HL-60/S4 treated with retinoic acid at 250 ng/mL for 4 days and 3 days (cell line): ENCODE measurements around the gene SCAANT1.

Experiments used
- in situ Hi-C: fragments of 300-500 bp; cut with MboI; formaldehyde crosslinking; loops from 2 replicates; pipeline ENCODE4 v1.7.0; 2022; ENCODE audit warnings: low sequenced_read_pairs

The SCAANT1 gene

GRCh38 chr3:63905731-63906620 lies 6.2 kb downstream of the SCAANT1 start:
- in situ Hi-C loops, result no loop called here

GRCh38 chr3:63900459-63900858 lies 11.7 kb downstream of the SCAANT1 start:
- in situ Hi-C loops, result no loop called here

GRCh38 chr3:63900010-63900409 lies 12.2 kb downstream of the SCAANT1 start:
- in situ Hi-C loops, result no loop called here

GRCh38 chr3:63896332-63897030 lies 15.7 kb downstream of the SCAANT1 start:
- in situ Hi-C loops, result no loop called here

GRCh38 chr3:63895422-63896189 lies 16.6 kb downstream of the SCAANT1 start:
- in situ Hi-C loops, result no loop called here

GRCh38 chr3:63892773-63893352 lies 19.3 kb downstream of the SCAANT1 start:
- in situ Hi-C loops, result no loop called here

GRCh38 chr3:63891518-63891917 lies 20.7 kb downstream of the SCAANT1 start:
- in situ Hi-C loops, result no loop called here

- in situ Hi-C loops, result no loop called here
These were observed 25.3 kb downstream of the SCAANT1 start for GRCh38 chr3:63886858-63887257.

GRCh38 chr3:63880653-63881052 lies 31.5 kb downstream of the SCAANT1 start:
- in situ Hi-C loops, result no loop called here

- in situ Hi-C loops, result no loop called here
These were observed 33.7 kb downstream of the SCAANT1 start for GRCh38 chr3:63878394-63879060.

GRCh38 chr3:63877737-63878393 lies 34.3 kb downstream of the SCAANT1 start:
- in situ Hi-C loops, result no loop called here

- in situ Hi-C loops, result no loop called here
These were observed 35.9 kb downstream of the SCAANT1 start for GRCh38 chr3:63876260-63876659.

- in situ Hi-C loops, result no loop called here
These were observed 36.7 kb downstream of the SCAANT1 start for GRCh38 chr3:63875510-63875909.

GRCh38 chr3:63874769-63875168 lies 37.4 kb downstream of the SCAANT1 start:
- in situ Hi-C loops, result no loop called here

- in situ Hi-C loops, result no loop called here
These were observed 39.9 kb downstream of the SCAANT1 start for GRCh38 chr3:63872135-63872924.

- in situ Hi-C loops, result no loop called here
These were observed 41.6 kb downstream of the SCAANT1 start for GRCh38 chr3:63870615-63871005.

- in situ Hi-C loops, result no loop called here
These were observed 42.1 kb downstream of the SCAANT1 start for GRCh38 chr3:63869940-63870614.

- in situ Hi-C loops, result no loop called here
These were observed 45.0 kb downstream of the SCAANT1 start for GRCh38 chr3:63867225-63867624.

GRCh38 chr3:63864965-63865327 lies 47.2 kb downstream of the SCAANT1 start:
- in situ Hi-C loops, result no loop called here
